Measurements from ENCODE around the gene HCFC1R1.

The HCFC1R1 gene

DNA sequence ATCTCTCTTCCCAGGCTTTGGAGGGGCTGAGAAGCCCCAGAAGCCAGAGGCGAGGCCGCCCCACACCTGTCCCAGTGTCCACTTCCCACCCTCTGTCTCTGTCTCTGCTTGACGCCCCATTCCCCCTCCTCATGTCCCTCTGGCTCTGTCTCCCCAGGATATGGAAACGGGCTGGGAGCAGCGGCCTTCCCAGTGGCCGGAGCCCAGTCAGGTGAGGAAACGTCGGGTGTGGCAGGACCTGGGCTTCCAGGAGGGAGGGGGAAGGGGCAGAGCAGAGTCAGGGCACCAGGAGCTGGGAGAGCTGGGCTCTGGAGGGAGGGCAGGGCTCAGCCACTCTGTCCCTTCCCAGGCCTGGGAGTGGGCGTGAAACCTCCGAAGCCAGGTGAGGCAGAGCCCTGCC is 32.9 kb downstream of the HCFC1R1 start:
- Histone ChIP-seq H4K20me1 (ENCODE audit: insufficient read depth, low read length, poor library complexity, severe bottlenecking) (no peaks in the 10 kb centered on the region), H3K27me3 (ENCODE audit: insufficient read depth, low read length, poor library complexity, severe bottlenecking) (no peaks in the 10 kb centered on the region), H3K9ac (ENCODE audit: low read depth, low read length, poor library complexity, severe bottlenecking) (no peak overlapping the region), H3K4me2 (ENCODE audit: low read depth, low read length, poor library complexity, severe bottlenecking) (no peak overlapping the region), H3K79me2 (ENCODE audit: insufficient read depth, low read length) (no peaks in the 10 kb centered on the region), H3K36me3 (ENCODE audit: insufficient read depth, low read length) (no peaks in the 10 kb centered on the region), H3K9me2 (replicated peaks; ENCODE audit: low read depth, low read length) (no peaks in the 10 kb centered on the region), H2AFZ (ENCODE audit: low read length) (no peak overlapping the region), H3K4me1 (ENCODE audit: insufficient read depth, low read length, poor library complexity, severe bottlenecking) (no peaks in the 10 kb centered on the region), H3F3A (ENCODE audit: low read depth) (no peaks in the 10 kb centered on the region), H3K9me3 (ENCODE audit: insufficient read depth, low read depth, low read length) (no peaks in the 10 kb centered on the region), H3K4me3 (ENCODE audit: low read length, poor library complexity, severe bottlenecking) (no peak overlapping the region)
- no peak for TF ChIP-seq CTCF (conservative IDR thresholded peaks at IDR 0.05; ENCODE audit: low read length)
- no peak for TF ChIP-seq EZH2phosphoT487 (IDR thresholded peaks at IDR 0.05; ENCODE audit: borderline replicate concordance)

GRCh38 chr16:2988590-2989099 is 35.1 kb downstream of the HCFC1R1 start:
- Histone ChIP-seq H3K9me3 (ENCODE audit: insufficient read depth, low read depth, low read length) (no peaks in the 10 kb centered on the region), H4K20me1 (ENCODE audit: insufficient read depth, low read length, poor library complexity, severe bottlenecking) (no peaks in the 10 kb centered on the region), H3K4me1 (ENCODE audit: insufficient read depth, low read length, poor library complexity, severe bottlenecking) (no peaks in the 10 kb centered on the region), H3F3A (ENCODE audit: low read depth) (no peaks in the 10 kb centered on the region), H3K4me2 (ENCODE audit: low read depth, low read length, poor library complexity, severe bottlenecking) (no peak overlapping the region), H2AFZ (ENCODE audit: low read length) (no peak overlapping the region), H3K27me3 (ENCODE audit: insufficient read depth, low read length, poor library complexity, severe bottlenecking) (no peaks in the 10 kb centered on the region), H3K9me2 (replicated peaks; ENCODE audit: low read depth, low read length) (no peaks in the 10 kb centered on the region), H3K4me3 (ENCODE audit: low read length, poor library complexity, severe bottlenecking) (no peak overlapping the region), H3K9ac (ENCODE audit: low read depth, low read length, poor library complexity, severe bottlenecking) (no peak overlapping the region), H3K79me2 (ENCODE audit: insufficient read depth, low read length) (no peaks in the 10 kb centered on the region), H3K36me3 (ENCODE audit: insufficient read depth, low read length) (no peaks in the 10 kb centered on the region)
- no peak for TF ChIP-seq CTCF (conservative IDR thresholded peaks at IDR 0.05; ENCODE audit: low read length)
- TF ChIP-seq EZH2phosphoT487 (IDR thresholded peaks at IDR 0.05; ENCODE audit: borderline replicate concordance) = no peak

- Histone ChIP-seq H3K4me2 (ENCODE audit: low read depth, low read length, poor library complexity, severe bottlenecking) (no peak overlapping the region), H3K79me2 (ENCODE audit: insufficient read depth, low read length) (no peaks in the 10 kb centered on the region), H3K9ac (ENCODE audit: low read depth, low read length, poor library complexity, severe bottlenecking) (no peak overlapping the region), H4K20me1 (ENCODE audit: insufficient read depth, low read length, poor library complexity, severe bottlenecking) (no peaks in the 10 kb centered on the region), H2AFZ (ENCODE audit: low read length) (no peak overlapping the region), H3K9me2 (replicated peaks; ENCODE audit: low read depth, low read length) (no peaks in the 10 kb centered on the region), H3K4me3 (ENCODE audit: low read length, poor library complexity, severe bottlenecking) (no peak overlapping the region), H3F3A (ENCODE audit: low read depth) (no peaks in the 10 kb centered on the region), H3K36me3 (ENCODE audit: insufficient read depth, low read length) (no peaks in the 10 kb centered on the region), H3K27me3 (ENCODE audit: insufficient read depth, low read length, poor library complexity, severe bottlenecking) (no peaks in the 10 kb centered on the region), H3K9me3 (ENCODE audit: insufficient read depth, low read depth, low read length) (no peaks in the 10 kb centered on the region), H3K4me1 (ENCODE audit: insufficient read depth, low read length, poor library complexity, severe bottlenecking) (no peaks in the 10 kb centered on the region)
- TF ChIP-seq EZH2phosphoT487 (IDR thresholded peaks at IDR 0.05; ENCODE audit: borderline replicate concordance) (no peak), CTCF (conservative IDR thresholded peaks at IDR 0.05; ENCODE audit: low read length) (no peak)
Observed at GRCh38 chr16:2987833-2988232, 35.9 kb downstream of the HCFC1R1 start.

All from Loucy (cell line).